Osteocyte (in vitro differentiated cells): Measurements from ENCODE around the gene LGR4. TPM values are rescaled to one million over a fixed set of nuclear protein-coding genes. Genes with fewer than 3 reads are reported as not detected.
A peak's percentile ranks its signal among the peaks of the same experiment; 100 is the strongest.

Experiments
- DNase-seq: peaks from one replicate; pipeline ENCODE4 v3.0.0; 2021; ENCODE audit warnings: mixed read lengths; ENCODE audit not compliant: unreplicated experiment; ENCODE audit errors: extremely low spot score
- H3K27ac Mint-ChIP-seq: one replicate; pipeline ENCODE4 v1.8.0; 2021; ENCODE audit warnings: mild to moderate bottlenecking, mixed read lengths; ENCODE audit not compliant: unreplicated experiment
- H3K27me3 Mint-ChIP-seq: one replicate; pipeline ENCODE4 v1.8.0; 2021; ENCODE audit warnings: mixed read lengths; ENCODE audit not compliant: unreplicated experiment
- H3K36me3 Mint-ChIP-seq: one replicate; pipeline ENCODE4 v1.8.0; 2021; ENCODE audit warnings: mixed read lengths; ENCODE audit not compliant: unreplicated experiment
- H3K4me1 Mint-ChIP-seq: one replicate; pipeline ENCODE4 v1.8.0; 2021; ENCODE audit warnings: mixed read lengths; ENCODE audit not compliant: unreplicated experiment
- H3K4me3 Mint-ChIP-seq: one replicate; pipeline ENCODE4 v1.8.0; 2021; ENCODE audit warnings: mild to moderate bottlenecking, moderate library complexity, mixed read lengths; ENCODE audit not compliant: unreplicated experiment
- H3K9me3 Mint-ChIP-seq: one replicate; pipeline ENCODE4 v1.8.0; 2021; ENCODE audit warnings: mixed read lengths; ENCODE audit not compliant: unreplicated experiment
- total RNA-seq: library from RNA; stranded (reverse); gene quantifications from 2 replicates; pipeline ENCODE4 v1.2.1, GENCODE V29; 2021
- TF ChIP-seq, protein P1 (sequence below): fragments of 200-600 bp; sonication (generic); IDR thresholded peaks from 2 replicates; pipeline ENCODE4 v1.5.0; 2021; ENCODE audit warnings: antibody characterized with exemption, mild to moderate bottlenecking, moderate library complexity

LGR4 gene
- total RNA-seq, 1 donor from 2014 or later: 61.9 TPM

- Mint-ChIP-seq H3K4me3 (no peak overlapping the region), H3K9me3 (no peaks in the 10 kb centered on the region), H3K27me3 (no peaks in the 10 kb centered on the region), H3K36me3 (peaks cover 22% of the 10 kb centered on the region), H3K4me1 (peaks cover 9% of the 10 kb centered on the region), H3K27ac (no peak overlapping the region)
- no peak for DNase-seq
- TF ChIP-seq, protein P1, sequence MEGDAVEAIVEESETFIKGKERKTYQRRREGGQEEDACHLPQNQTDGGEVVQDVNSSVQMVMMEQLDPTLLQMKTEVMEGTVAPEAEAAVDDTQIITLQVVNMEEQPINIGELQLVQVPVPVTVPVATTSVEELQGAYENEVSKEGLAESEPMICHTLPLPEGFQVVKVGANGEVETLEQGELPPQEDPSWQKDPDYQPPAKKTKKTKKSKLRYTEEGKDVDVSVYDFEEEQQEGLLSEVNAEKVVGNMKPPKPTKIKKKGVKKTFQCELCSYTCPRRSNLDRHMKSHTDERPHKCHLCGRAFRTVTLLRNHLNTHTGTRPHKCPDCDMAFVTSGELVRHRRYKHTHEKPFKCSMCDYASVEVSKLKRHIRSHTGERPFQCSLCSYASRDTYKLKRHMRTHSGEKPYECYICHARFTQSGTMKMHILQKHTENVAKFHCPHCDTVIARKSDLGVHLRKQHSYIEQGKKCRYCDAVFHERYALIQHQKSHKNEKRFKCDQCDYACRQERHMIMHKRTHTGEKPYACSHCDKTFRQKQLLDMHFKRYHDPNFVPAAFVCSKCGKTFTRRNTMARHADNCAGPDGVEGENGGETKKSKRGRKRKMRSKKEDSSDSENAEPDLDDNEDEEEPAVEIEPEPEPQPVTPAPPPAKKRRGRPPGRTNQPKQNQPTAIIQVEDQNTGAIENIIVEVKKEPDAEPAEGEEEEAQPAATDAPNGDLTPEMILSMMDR: no peak
These were observed 104.7 kb downstream of the LGR4 start for GRCh38 chr11:27367881-27368280.

GRCh38 chr11:27363576-27364117 lies 108.9 kb downstream of the LGR4 start:
- H3K27ac Mint-ChIP-seq: peak overlapping the region; percentile 93
- H3K27me3 Mint-ChIP-seq: no peaks in the 10 kb centered on the region
- TF ChIP-seq, protein P1: no peak
- H3K36me3 Mint-ChIP-seq: peaks cover 11% of the 10 kb centered on the region
- peak overlapping the region; percentile 89 for H3K4me3 Mint-ChIP-seq
- no peaks in the 10 kb centered on the region for H3K9me3 Mint-ChIP-seq
- DNase-seq: no peak
- peaks cover 19% of the 10 kb centered on the region for H3K4me1 Mint-ChIP-seq

DNA sequence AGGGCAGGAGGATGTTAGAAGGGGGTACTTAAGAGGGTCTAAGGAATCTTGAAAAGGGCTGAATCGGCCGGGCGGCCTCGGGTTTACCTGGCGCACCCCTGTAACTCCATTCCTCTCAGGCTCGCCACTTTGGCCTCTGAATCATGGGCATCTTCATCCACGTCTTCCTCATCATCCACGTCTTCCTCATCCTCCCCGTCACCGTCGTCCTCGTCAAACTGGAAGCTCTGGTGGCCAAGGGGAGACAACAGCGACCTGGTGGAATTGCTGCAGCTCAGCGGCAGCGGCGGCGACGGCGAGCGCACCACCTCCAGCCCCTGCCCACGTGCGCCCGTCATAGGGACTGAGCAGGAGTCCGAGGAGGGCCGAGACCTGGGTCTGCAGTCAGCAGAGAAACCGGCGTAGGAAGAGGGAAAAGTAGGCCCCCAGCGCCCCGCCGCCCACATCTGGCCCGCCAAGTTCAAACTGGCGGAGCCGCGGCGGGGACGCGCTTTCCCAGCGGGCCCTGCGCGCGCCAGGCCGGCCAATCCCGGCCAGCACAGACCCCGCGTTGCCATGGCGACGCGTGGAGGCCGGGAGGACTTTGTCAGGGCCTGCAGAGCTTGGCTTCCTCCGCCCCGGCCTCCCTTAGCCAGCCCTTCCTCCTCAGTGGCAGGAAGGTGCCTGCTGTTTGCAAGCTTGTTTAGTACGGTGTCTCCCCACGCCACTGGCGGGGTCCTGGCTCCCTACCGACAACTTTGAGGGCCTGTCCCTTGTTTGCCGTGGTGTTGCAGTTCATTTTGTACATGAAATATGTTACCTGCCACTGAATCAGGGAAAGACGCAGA lies 109.6 kb downstream of the LGR4 start, which contains the start of gene CCDC34:
Gene CCDC34, minus strand, starts transcription at position 467 of the 827 bp plus-strand sequence. Its CDS starts 21 bp downstream, at position 446.
- peaks cover 8% of the 10 kb centered on the region for H3K36me3 Mint-ChIP-seq
- peaks cover 19% of the 10 kb centered on the region for H3K4me1 Mint-ChIP-seq
- no peaks in the 10 kb centered on the region for H3K27me3 Mint-ChIP-seq
- H3K27ac Mint-ChIP-seq: peak within 1 kb of the TSS; percentile 93
- peak; percentile 96 for DNase-seq
- no peaks in the 10 kb centered on the region for H3K9me3 Mint-ChIP-seq
- TF ChIP-seq, protein P1: no peak
- peak within 1 kb of the TSS; percentile 89 for H3K4me3 Mint-ChIP-seq

- Mint-ChIP-seq H3K27ac (no peak overlapping the region), H3K4me1 (peaks cover 19% of the 10 kb centered on the region)
- no peak for DNase-seq
These were observed 110.8 kb downstream of the LGR4 start for GRCh38 chr11:27361649-27362431.

More at GRCh38 chr11:27361649-27362431, 110.8 kb downstream of the LGR4 start:
- Mint-ChIP-seq H3K4me3 (peak overlapping the region; percentile 89), H3K36me3 (peaks cover 1% of the 10 kb centered on the region), H3K27me3 (no peaks in the 10 kb centered on the region), H3K9me3 (no peaks in the 10 kb centered on the region)
- TF ChIP-seq, protein P1: no peak
